IMR-90 (cell line): ENCODE measurements around the gene TM2D1. TPM values are rescaled to one million over a fixed set of nuclear protein-coding genes. Genes with fewer than 3 reads are reported as not detected.

Experiments used
- ATAC-seq: fragments of 200-7000 bp; cut with Tn5 transposase; 2 replicates; pipeline ENCODE4 v1.9.1; 2020; ENCODE audit warnings: low read depth, mild to moderate bottlenecking, moderate library complexity
- BruUV-seq: library from RNA; stranded (reverse); fragments of 400-500 nt; replicated peaks from 2 replicates; lab custom pipeline; 2021; lab: Mats Ljungman, UMichigan
- CTCF ChIA-PET: fragments of 300-600 bp; formaldehyde crosslinking; extraction: SDS; loops from one replicate; lab custom pipeline; 2021; ENCODE audit warnings: antibody characterized with exemption; lab: Yijun Ruan, JAX
- POLR2A ChIA-PET: fragments of 300-600 bp; sonication (Branson Sonifier 250); formaldehyde crosslinking; loops from one replicate; lab custom pipeline; 2022; ENCODE audit warnings: antibody characterized with exemption; ENCODE audit not compliant: unreplicated experiment; lab: Charles Lee
- DNase-seq: peaks from one replicate; pipeline ENCODE4 v3.0.0; 2013
- H2AFZ ChIP-seq: replicated peaks from 2 replicates; pipeline ENCODE3; 2013; ENCODE audit warnings: low read length, mild to moderate bottlenecking; ENCODE audit not compliant: poor library complexity
- H2AK5ac ChIP-seq: 2 replicates; pipeline ENCODE4 v1.6.1; 2013; ENCODE audit warnings: low read depth, low read length, inconsistent platforms
- H2AK9ac ChIP-seq: replicated peaks from 2 replicates; pipeline ENCODE3; 2013; ENCODE audit warnings: mild to moderate bottlenecking, low read depth, low read length, moderate library complexity; ENCODE audit not compliant: poor library complexity
- H2BK120ac ChIP-seq: 2 replicates; pipeline ENCODE4 v1.6.1; 2013; ENCODE audit warnings: low read depth, low read length, inconsistent platforms
- H2BK15ac ChIP-seq: 3 replicates; pipeline ENCODE4 v1.6.1; 2013; ENCODE audit warnings: low read depth, low read length, inconsistent platforms
- H2BK20ac ChIP-seq: 2 replicates; pipeline ENCODE4 v1.6.1; 2013; ENCODE audit warnings: low read depth, mild to moderate bottlenecking, inconsistent platforms, low read length, moderate library complexity
- H2BK5ac ChIP-seq: 2 replicates; pipeline ENCODE4 v1.6.1; 2013; ENCODE audit warnings: mild to moderate bottlenecking, low read depth, low read length, inconsistent platforms; ENCODE audit not compliant: poor library complexity, severe bottlenecking
- H3K14ac ChIP-seq: replicated peaks from 2 replicates; pipeline ENCODE4 v1.6.1; 2013; ENCODE audit warnings: low read depth, low read length, inconsistent platforms
- H3K18ac ChIP-seq: 2 replicates; pipeline ENCODE4 v1.6.1; 2013; ENCODE audit warnings: low read depth, low read length, control low read depth
- H3K23ac ChIP-seq: 2 replicates; pipeline ENCODE4 v1.6.1; 2013; ENCODE audit warnings: low read depth, low read length, inconsistent platforms
- H3K27ac ChIP-seq: 2 replicates; pipeline ENCODE4 v1.5.1; 2013; ENCODE audit warnings: mild to moderate bottlenecking, control low read depth, low read length; ENCODE audit not compliant: insufficient read depth
- H3K27me3 ChIP-seq: 2 replicates; pipeline ENCODE4 v1.6.1; 2013; ENCODE audit warnings: low read length; ENCODE audit not compliant: control insufficient read depth, insufficient read depth
- H3K36me3 ChIP-seq: 2 replicates; pipeline ENCODE4 v1.6.1; 2013; ENCODE audit warnings: low read length, mixed read lengths; ENCODE audit not compliant: control insufficient read depth, insufficient read depth
- H3K4ac ChIP-seq: 2 replicates; pipeline ENCODE4 v1.6.1; 2013; ENCODE audit warnings: low read depth, low read length, inconsistent platforms
- H3K4me1 ChIP-seq: 2 replicates; pipeline ENCODE4 v1.6.1; 2013; ENCODE audit warnings: low read length, mixed read lengths; ENCODE audit not compliant: control insufficient read depth, insufficient read depth
- H3K4me2 ChIP-seq: 2 replicates; pipeline ENCODE4 v1.6.1; 2013; ENCODE audit warnings: low read depth, mild to moderate bottlenecking, control low read depth, low read length, moderate library complexity
- H3K4me3 ChIP-seq: 2 replicates; pipeline ENCODE4 v1.5.1; 2013; ENCODE audit warnings: low read depth, mild to moderate bottlenecking, control low read depth, low read length, moderate library complexity; ENCODE audit not compliant: insufficient read depth
- H3K56ac ChIP-seq: 2 replicates; pipeline ENCODE4 v1.6.1; 2013; ENCODE audit warnings: low read length, inconsistent platforms; ENCODE audit not compliant: insufficient read depth; ENCODE audit errors: extremely low read depth
- H3K79me1 ChIP-seq, 2 experiments: 2 replicates each; pipeline ENCODE4 v1.6.1; 2013; ENCODE audit warnings: low read length in 2 of 2, inconsistent platforms in 1 of 2, low read depth in 1 of 2
- H3K9ac ChIP-seq: 2 replicates; pipeline ENCODE4 v1.6.1; 2013; ENCODE audit warnings: low read depth, low read length, control low read depth
- H3K9me1 ChIP-seq: 2 replicates; pipeline ENCODE4 v1.6.1; 2013; ENCODE audit warnings: low read length, inconsistent platforms; ENCODE audit not compliant: insufficient read depth
- H3K9me3 ChIP-seq: 2 replicates; pipeline ENCODE4 v1.6.1; 2013; ENCODE audit warnings: low read length; ENCODE audit not compliant: control insufficient read depth, insufficient read depth
- H4K20me1 ChIP-seq: 2 replicates; pipeline ENCODE4 v1.6.1; 2013; ENCODE audit warnings: low read length, inconsistent platforms; ENCODE audit not compliant: insufficient read depth
- H4K5ac ChIP-seq: 2 replicates; pipeline ENCODE4 v1.6.1; 2013; ENCODE audit warnings: mild to moderate bottlenecking, low read depth, low read length, control low read depth
- H4K8ac ChIP-seq, 2 experiments: 2 replicates each; pipeline ENCODE4 v1.6.1; 2013; ENCODE audit warnings: low read depth in 2 of 2, low read length in 2 of 2, control low read depth in 1 of 2, inconsistent platforms in 1 of 2
- H4K91ac ChIP-seq: 2 replicates; pipeline ENCODE4 v1.6.1; 2013; ENCODE audit warnings: low read depth, low read length, inconsistent platforms; ENCODE audit not compliant: insufficient read depth
- BHLHE40 ChIP-seq: fragments of 150-350 bp; IDR thresholded peaks from 2 replicates; pipeline ENCODE4 v1.6.1; 2016; ENCODE audit warnings: mild to moderate bottlenecking, low read depth, low read length
- CEBPB ChIP-seq: IDR thresholded peaks from 2 replicates; pipeline ENCODE4 v1.6.1; 2012; ENCODE audit warnings: low read depth, low read length, improper control_type of control experiment
- CHD1 ChIP-seq: IDR thresholded peaks from 2 replicates; pipeline ENCODE4 v1.6.1; 2012; ENCODE audit warnings: low read depth, low read length, improper control_type of control experiment
- ELK1 ChIP-seq: fragments of 150-350 bp; IDR thresholded peaks from 2 replicates; pipeline ENCODE4 v1.6.1; 2016; ENCODE audit warnings: low read depth, mild to moderate bottlenecking, low read length, moderate library complexity, borderline replicate concordance
- FOS ChIP-seq: fragments of 150-350 bp; IDR thresholded peaks from 2 replicates; pipeline ENCODE4 v1.6.1; 2016; ENCODE audit warnings: low read depth, low read length
- MAFK ChIP-seq: IDR thresholded peaks from 2 replicates; pipeline ENCODE4 v1.6.1; 2012; ENCODE audit warnings: low read depth, low read length, improper control_type of control experiment
- MAZ ChIP-seq: IDR thresholded peaks from 2 replicates; pipeline ENCODE4 v1.6.1; 2012; ENCODE audit warnings: low read depth, mild to moderate bottlenecking, low read length, improper control_type of control experiment, moderate library complexity, borderline replicate concordance
- MXI1 ChIP-seq: IDR thresholded peaks from 2 replicates; pipeline ENCODE4 v1.6.1; 2012; ENCODE audit warnings: low read depth, mild to moderate bottlenecking, low read length, moderate library complexity, borderline replicate concordance
- NFE2L2 ChIP-seq: fragments of 150-350 bp; IDR thresholded peaks from 2 replicates; pipeline ENCODE4 v1.6.1; 2016; ENCODE audit warnings: low read depth, mild to moderate bottlenecking, low read length
- POLR2A ChIP-seq: IDR thresholded peaks from 2 replicates; pipeline ENCODE4 v1.6.1; 2012; ENCODE audit warnings: mild to moderate bottlenecking, low read depth, low read length
- RAD21 ChIP-seq: IDR thresholded peaks from 2 replicates; pipeline ENCODE4 v1.6.1; 2012; ENCODE audit warnings: low read length, improper control_type of control experiment
- RCOR1 ChIP-seq: IDR thresholded peaks from 2 replicates; pipeline ENCODE4 v1.6.1; 2012; ENCODE audit warnings: mild to moderate bottlenecking, low read length, improper control_type of control experiment; ENCODE audit not compliant: insufficient replicate concordance
- RFX5 ChIP-seq: IDR thresholded peaks from 2 replicates; pipeline ENCODE4 v1.8.0; 2012; ENCODE audit warnings: low read depth, mild to moderate bottlenecking, low read length, moderate library complexity
- SMC3 ChIP-seq: fragments of 150-350 bp; IDR thresholded peaks from 2 replicates; pipeline ENCODE4 v1.6.1; 2016; ENCODE audit warnings: low read depth, mild to moderate bottlenecking, antibody characterized with exemption, low read length, moderate library complexity
- USF2 ChIP-seq: fragments of 150-350 bp; IDR thresholded peaks from 2 replicates; pipeline ENCODE4 v1.6.1; 2017; ENCODE audit warnings: mild to moderate bottlenecking, antibody characterized with exemption, low read length, low read depth
- WGBS, 2 experiments: methylation state at CpG; one replicate each; pipeline versions ENCODE4 v1.1.5 to v1.1.7; 2013; ENCODE audit warnings: missing lambda C conversion rate in 2 of 2; ENCODE audit not compliant: insufficient read length in 1 of 2; ENCODE audit errors: extremely low coverage in 2 of 2; 5-methylcytosine and 5-hydroxymethylcytosine counted together
- dilution Hi-C: fragments of 300-500 bp; cut with HindIII; formaldehyde crosslinking; loops from one replicate; pipeline ENCODE4 v1.14.3; 2018; ENCODE audit warnings: low sequenced_read_pairs; ENCODE audit not compliant: unreplicated experiment
- in situ Hi-C: fragments of 300-500 bp; cut with MboI; formaldehyde crosslinking; loops from 3 replicates; pipeline ENCODE4 v1.14.3; 2019; ENCODE audit warnings: low sequenced_read_pairs, inconsistent platforms, mixed read lengths
- intact Hi-C: fragments of 100-400 bp; cut with micrococcal nuclease; formaldehyde crosslinking; loops from 2 replicates; pipeline ENCODE4 v1.10.0; 2022
- polyA plus RNA-seq, 3 experiments: library from polyadenylated mRNA; depleted of rRNA; stranded (reverse); fragments of >200 nt; gene quantifications; 2 replicates each; pipeline ENCODE4 v1.2.3, GENCODE V29; 2012; ENCODE audit warnings: low replicate concordance in 1 of 3
- total RNA-seq: library from RNA; depleted of rRNA; stranded (reverse); fragments of >200 nt; gene quantifications from 2 replicates; pipeline ENCODE4 v1.2.3, GENCODE V29; 2012
- TF ChIP-seq, protein P1 (sequence below): conservative IDR thresholded peaks from 2 replicates; pipeline ENCODE4 v1.5.1; 2012; ENCODE audit warnings: mild to moderate bottlenecking, low read depth, low read length, improper control_type of control experiment

Gene TM2D1
- total and polyA plus RNA-seq, 2 of the 4 experiments (the other 2 are of a cell fraction), result 14.3 to 32.7 TPM

DNA sequence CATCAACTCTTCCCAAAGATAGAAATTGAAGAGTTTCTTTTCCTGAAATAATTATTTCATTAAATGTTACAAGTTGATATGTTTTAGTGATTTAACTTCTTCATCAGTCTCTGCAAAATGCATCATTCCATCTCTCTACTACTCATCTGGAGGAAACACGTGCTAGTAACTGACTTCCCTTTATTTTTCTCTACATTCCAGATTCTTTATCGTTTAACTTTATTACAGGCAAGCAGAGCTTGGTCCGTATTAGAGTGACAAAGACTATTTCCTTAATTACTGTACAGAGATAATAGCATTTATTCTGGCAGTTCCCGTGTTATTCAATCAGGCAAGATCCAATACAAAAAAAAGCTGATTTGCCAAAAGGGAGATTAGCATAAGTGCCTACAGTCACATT lies 88.6 kb downstream of the TM2D1 start:
- no peak for ATAC-seq
- Histone ChIP-seq H3K79me1 (no peaks in the 10 kb centered on the region), H3K56ac (no peak overlapping the region), H3K9me3 (no peaks in the 10 kb centered on the region), H3K9ac (no peak overlapping the region), H3K9me1 (no peaks in the 10 kb centered on the region), H2BK5ac (no peak overlapping the region), H4K91ac (no peak overlapping the region), H2AK9ac (no peak overlapping the region), H3K27ac (no peak overlapping the region), H3K27me3 (no peaks in the 10 kb centered on the region; the same call in 1 of the 2 replicates), H3K14ac (no peak overlapping the region), H3K4me2 (no peak overlapping the region), H4K20me1 (no peaks in the 10 kb centered on the region), H3K23ac (no peak overlapping the region), H2AFZ (no peak overlapping the region), H2BK20ac (no peak overlapping the region), H4K8ac (no peak overlapping the region), H3K4me1 (no peaks in the 10 kb centered on the region), H2BK120ac (no peak overlapping the region), H4K5ac (no peak overlapping the region), H3K36me3 (no peaks in the 10 kb centered on the region), H3K18ac (no peak overlapping the region), H3K4ac (no peak overlapping the region), H2AK5ac (no peak overlapping the region), H2BK15ac (no peak overlapping the region), H3K4me3 (no peak overlapping the region)
- TF ChIP-seq SMC3 (no peak), RAD21 (no peak), MXI1 (no peak), ELK1 (no peak), FOS (no peak), RFX5 (no peak), NFE2L2 (no peak), MAZ (no peak), USF2 (no peak), BHLHE40 (no peak), CEBPB (no peak), RCOR1 (no peak), MAFK (no peak), CHD1 (no peak), POLR2A (no peak)
- TF ChIP-seq, protein P1, sequence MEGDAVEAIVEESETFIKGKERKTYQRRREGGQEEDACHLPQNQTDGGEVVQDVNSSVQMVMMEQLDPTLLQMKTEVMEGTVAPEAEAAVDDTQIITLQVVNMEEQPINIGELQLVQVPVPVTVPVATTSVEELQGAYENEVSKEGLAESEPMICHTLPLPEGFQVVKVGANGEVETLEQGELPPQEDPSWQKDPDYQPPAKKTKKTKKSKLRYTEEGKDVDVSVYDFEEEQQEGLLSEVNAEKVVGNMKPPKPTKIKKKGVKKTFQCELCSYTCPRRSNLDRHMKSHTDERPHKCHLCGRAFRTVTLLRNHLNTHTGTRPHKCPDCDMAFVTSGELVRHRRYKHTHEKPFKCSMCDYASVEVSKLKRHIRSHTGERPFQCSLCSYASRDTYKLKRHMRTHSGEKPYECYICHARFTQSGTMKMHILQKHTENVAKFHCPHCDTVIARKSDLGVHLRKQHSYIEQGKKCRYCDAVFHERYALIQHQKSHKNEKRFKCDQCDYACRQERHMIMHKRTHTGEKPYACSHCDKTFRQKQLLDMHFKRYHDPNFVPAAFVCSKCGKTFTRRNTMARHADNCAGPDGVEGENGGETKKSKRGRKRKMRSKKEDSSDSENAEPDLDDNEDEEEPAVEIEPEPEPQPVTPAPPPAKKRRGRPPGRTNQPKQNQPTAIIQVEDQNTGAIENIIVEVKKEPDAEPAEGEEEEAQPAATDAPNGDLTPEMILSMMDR, result no peak
- in situ Hi-C loops, result no loop called here
- no TSS peak for BruUV-seq
- DNase-seq, result no peak
- dilution Hi-C loops, result no loop called here
- POLR2A ChIA-PET, result no interaction called here
- intact Hi-C loops, result no loop called here
- 0% methylated on average over 1 of the region's 4 CpGs; no CpG with 5 or more reads in 1 of the 2 experiments for WGBS, 2 experiments
- CTCF ChIA-PET, result no interaction called here
